H1 (cell line): ENCODE results near the gene PROSER3. TPM values are rescaled to one million over a fixed set of nuclear protein-coding genes. Genes with fewer than 3 reads are reported as not detected.

Experiments
- ASH2L ChIP-seq: fragments of 200-600, 300-600 bp; sonication (generic); IDR thresholded peaks from one replicate; pipeline ENCODE4 v1.7.1; 2017; ENCODE audit warnings: low read length
- POLR2A ChIP-seq, 2 experiments: IDR thresholded peaks; 1 replicate in 1 of 2; 2 replicates in 1 of 2; pipeline ENCODE4 v1.6.1; 2011; ENCODE audit warnings: low read depth in 2 of 2, low read length in 2 of 2, mild to moderate bottlenecking in 2 of 2; ENCODE audit errors: control extremely low read depth in 1 of 2
- RXRA ChIP-seq: IDR thresholded peaks from 2 replicates; pipeline ENCODE4 v1.6.1; 2011; ENCODE audit warnings: low read depth, mild to moderate bottlenecking, low read length, moderate library complexity; ENCODE audit not compliant: insufficient read depth
- SP1 ChIP-seq: IDR thresholded peaks from 2 replicates; pipeline ENCODE4 v1.6.1; 2011; ENCODE audit warnings: low read depth, low read length
- polyA plus RNA-seq, 7 experiments: library from polyadenylated mRNA; depleted of rRNA in 3 of 7; stranded (reverse) in 5 of 7; unstranded in 2 of 7; fragments of >200 nt in 5 of 7; fragments of 200-250 nt in 2 of 7; gene quantifications; 1 replicate in 5 of 7; 2 replicates in 1 of 7; 4 replicates in 1 of 7; pipeline versions ENCODE4 v1.2.1 to v1.2.3, GENCODE V29; 2011 to 2013; ENCODE audit warnings: missing spikeins in 2 of 7, mixed read lengths in 2 of 7
- total RNA-seq: library from RNA; stranded (reverse); fragmentation: NEBNext Ultra II Directional; extraction: Animal tissue kit (Norgen Biotek cat#: 25700); gene quantifications from 2 replicates; pipeline ENCODE4 v1.2.1, GENCODE V29; 2021
- TF ChIP-seq, protein P1 (sequence below), 3 experiments: IDR thresholded peaks; 1 replicate in 2 of 3; 2 replicates in 1 of 3; pipeline versions ENCODE4 v1.5.1 to v1.6.1; 2011; ENCODE audit warnings: low read length in 3 of 3, mild to moderate bottlenecking in 3 of 3, inconsistent platforms in 2 of 3, low read depth in 1 of 3, moderate library complexity in 1 of 3; ENCODE audit not compliant: insufficient read depth in 1 of 3; ENCODE audit errors: control extremely low read depth in 1 of 3

Gene PROSER3
- total and polyA plus RNA-seq, 2 of the 8 experiments (the other 6 are each of a cell fraction or from before 2014, with no cell fraction given), result 17.8 to 28.9 TPM

DNA sequence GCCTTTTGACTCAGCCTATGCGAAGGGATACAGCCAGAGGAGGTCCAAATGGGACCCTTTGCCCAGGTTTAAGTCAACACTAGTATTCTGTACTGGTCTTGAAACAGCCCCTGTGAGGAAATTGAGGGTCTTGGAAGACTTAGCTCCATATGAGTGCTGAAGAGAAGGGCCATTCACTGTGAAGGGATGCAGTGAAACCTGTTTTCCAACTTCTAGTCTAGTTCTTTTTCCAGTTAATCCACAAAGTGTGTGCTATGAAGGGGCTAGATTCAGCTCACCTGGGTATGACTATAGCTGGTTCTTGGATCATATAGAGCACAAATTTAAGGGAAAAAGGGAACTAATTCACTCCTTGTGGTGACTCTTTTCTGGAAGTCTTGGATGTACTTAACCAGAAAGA, 49.6 kb upstream of the PROSER3 start (continued):
- TF ChIP-seq SP1 (no peak), POLR2A (IDR thresholded peaks at IDR 0.05; ENCODE audit: control extremely low read depth in 1 of 2, low read depth in 2 of 2, low read length in 2 of 2) (no peak), RXRA (no peak), ASH2L (no peak)
- TF ChIP-seq, protein P1, sequence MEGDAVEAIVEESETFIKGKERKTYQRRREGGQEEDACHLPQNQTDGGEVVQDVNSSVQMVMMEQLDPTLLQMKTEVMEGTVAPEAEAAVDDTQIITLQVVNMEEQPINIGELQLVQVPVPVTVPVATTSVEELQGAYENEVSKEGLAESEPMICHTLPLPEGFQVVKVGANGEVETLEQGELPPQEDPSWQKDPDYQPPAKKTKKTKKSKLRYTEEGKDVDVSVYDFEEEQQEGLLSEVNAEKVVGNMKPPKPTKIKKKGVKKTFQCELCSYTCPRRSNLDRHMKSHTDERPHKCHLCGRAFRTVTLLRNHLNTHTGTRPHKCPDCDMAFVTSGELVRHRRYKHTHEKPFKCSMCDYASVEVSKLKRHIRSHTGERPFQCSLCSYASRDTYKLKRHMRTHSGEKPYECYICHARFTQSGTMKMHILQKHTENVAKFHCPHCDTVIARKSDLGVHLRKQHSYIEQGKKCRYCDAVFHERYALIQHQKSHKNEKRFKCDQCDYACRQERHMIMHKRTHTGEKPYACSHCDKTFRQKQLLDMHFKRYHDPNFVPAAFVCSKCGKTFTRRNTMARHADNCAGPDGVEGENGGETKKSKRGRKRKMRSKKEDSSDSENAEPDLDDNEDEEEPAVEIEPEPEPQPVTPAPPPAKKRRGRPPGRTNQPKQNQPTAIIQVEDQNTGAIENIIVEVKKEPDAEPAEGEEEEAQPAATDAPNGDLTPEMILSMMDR (IDR thresholded peaks at IDR 0.05; ENCODE audit: control extremely low read depth in 1 of 3, insufficient read depth in 1 of 3, low read depth in 1 of 3, low read length in 3 of 3), result no peak
